H9 (cell line): ENCODE measurements around the gene SLC6A18. TPM values are rescaled to one million over a fixed set of nuclear protein-coding genes. Genes with fewer than 3 reads are reported as not detected.

ENCODE experiments used
- DNase-seq: peaks from one replicate; pipeline ENCODE4 v3.0.0-alpha.2; 2017
- H2AFZ ChIP-seq: one replicate; pipeline ENCODE4 v1.6.1; 2013; ENCODE audit warnings: mild to moderate bottlenecking, low read length, control low read depth, moderate library complexity
- H2AK5ac ChIP-seq: 2 replicates; pipeline ENCODE4 v1.6.1; 2013; ENCODE audit warnings: low read length, control low read depth, mixed read lengths; ENCODE audit not compliant: insufficient read length
- H2BK120ac ChIP-seq: one replicate; pipeline ENCODE4 v1.6.1; 2013; ENCODE audit warnings: low read depth, mild to moderate bottlenecking, low read length, control low read depth, inconsistent platforms; ENCODE audit not compliant: poor library complexity, severe bottlenecking
- H2BK12ac ChIP-seq: 2 replicates; pipeline ENCODE4 v1.6.1; 2013; ENCODE audit warnings: low read length, control low read depth, mixed read lengths, low read depth; ENCODE audit not compliant: insufficient read length
- H2BK15ac ChIP-seq: 2 replicates; pipeline ENCODE4 v1.6.1; 2013; ENCODE audit warnings: low read depth, low read length, control low read depth
- H2BK20ac ChIP-seq: one replicate; pipeline ENCODE4 v1.6.1; 2013; ENCODE audit warnings: low read depth, mild to moderate bottlenecking, low read length, control low read depth, inconsistent platforms; ENCODE audit not compliant: poor library complexity, severe bottlenecking
- H2BK5ac ChIP-seq: 2 replicates; pipeline ENCODE4 v1.6.1; 2013; ENCODE audit warnings: low read length, control low read depth, mixed read lengths; ENCODE audit not compliant: insufficient read length
- H3K14ac ChIP-seq: 2 replicates; pipeline ENCODE4 v1.6.1; 2013; ENCODE audit warnings: low read length, control low read depth; ENCODE audit not compliant: insufficient read depth
- H3K18ac ChIP-seq: 2 replicates; pipeline ENCODE4 v1.6.1; 2013; ENCODE audit warnings: low read depth, mild to moderate bottlenecking, mixed read lengths, low read length, control low read depth; ENCODE audit not compliant: insufficient read length
- H3K23ac ChIP-seq: 2 replicates; pipeline ENCODE4 v1.6.1; 2013; ENCODE audit warnings: low read length, control low read depth, mixed read lengths, low read depth; ENCODE audit not compliant: insufficient read length
- H3K23me2 ChIP-seq: 2 replicates; pipeline ENCODE4 v1.6.1; 2013; ENCODE audit warnings: low read depth, mild to moderate bottlenecking, mixed read lengths, low read length, control low read depth; ENCODE audit not compliant: insufficient read length, poor library complexity, severe bottlenecking
- H3K27ac ChIP-seq: 2 replicates; pipeline ENCODE4 v1.5.1; 2013; ENCODE audit warnings: low read length, control low read depth, mixed read lengths, low read depth; ENCODE audit not compliant: insufficient read length
- H3K27me3 ChIP-seq: 2 replicates; pipeline ENCODE4 v1.6.1; 2013; ENCODE audit warnings: low read length, control low read depth, inconsistent platforms; ENCODE audit not compliant: insufficient read depth
- H3K4ac ChIP-seq: 2 replicates; pipeline ENCODE4 v1.6.1; 2013; ENCODE audit warnings: low read depth, mild to moderate bottlenecking, control low read depth, inconsistent platforms, low read length, moderate library complexity
- H3K4me1 ChIP-seq: 2 replicates; pipeline ENCODE4 v1.6.1; 2013; ENCODE audit warnings: low read length, control low read depth, inconsistent platforms; ENCODE audit not compliant: insufficient read depth
- H3K4me2 ChIP-seq: 2 replicates; pipeline ENCODE4 v1.6.1; 2013; ENCODE audit warnings: low read length, control low read depth, mixed read lengths; ENCODE audit not compliant: insufficient read length, insufficient read depth
- H3K56ac ChIP-seq: 2 replicates; pipeline ENCODE4 v1.6.1; 2013; ENCODE audit warnings: low read depth, mild to moderate bottlenecking, mixed read lengths, low read length, control low read depth; ENCODE audit not compliant: insufficient read length
- H3K79me1 ChIP-seq: 2 replicates; pipeline ENCODE4 v1.6.1; 2013; ENCODE audit warnings: low read depth, mild to moderate bottlenecking, moderate library complexity, low read length, control low read depth, inconsistent platforms; ENCODE audit not compliant: insufficient read depth, poor library complexity, severe bottlenecking
- H3K79me2 ChIP-seq: 2 replicates; pipeline ENCODE4 v1.6.1; 2013; ENCODE audit warnings: low read length, control low read depth, inconsistent platforms; ENCODE audit not compliant: insufficient read depth
- H3K9ac ChIP-seq: 2 replicates; pipeline ENCODE4 v1.6.1; 2013; ENCODE audit warnings: low read length, control low read depth, mixed read lengths; ENCODE audit not compliant: insufficient read length; ENCODE audit errors: extremely low read depth
- H3K9me3 ChIP-seq: one replicate; pipeline ENCODE4 v1.6.1; 2013; ENCODE audit warnings: low read depth, low read length, inconsistent platforms; ENCODE audit not compliant: control insufficient read depth
- H3T11ph ChIP-seq: one replicate; pipeline ENCODE4 v1.6.1; 2013; ENCODE audit warnings: mild to moderate bottlenecking, low read length, control low read depth, inconsistent platforms
- H4K20me1 ChIP-seq: one replicate; pipeline ENCODE4 v1.6.1; 2013; ENCODE audit not compliant: control insufficient read depth, insufficient read length, insufficient read depth
- H4K5ac ChIP-seq: 2 replicates; pipeline ENCODE4 v1.6.1; 2013; ENCODE audit warnings: low read depth, mild to moderate bottlenecking, mixed read lengths, low read length, control low read depth; ENCODE audit not compliant: insufficient read length
- H4K8ac ChIP-seq: replicated peaks from 2 replicates; pipeline ENCODE4 v1.6.1; 2013; ENCODE audit warnings: low read length, control low read depth, mixed read lengths, low read depth; ENCODE audit not compliant: insufficient read length
- H4K91ac ChIP-seq: 2 replicates; pipeline ENCODE4 v1.6.1; 2013; ENCODE audit warnings: low read depth, mild to moderate bottlenecking, moderate library complexity, mixed read lengths, low read length, control low read depth; ENCODE audit not compliant: insufficient read length
- H3K27ac Mint-ChIP-seq, 3 experiments: 2 replicates in 2 of 3; 3 replicates in 1 of 3; pipeline ENCODE4 v1.8.0; 2020 to 2021; ENCODE audit warnings: mixed read lengths in 3 of 3, mild to moderate bottlenecking in 1 of 3, moderate library complexity in 1 of 3
- H3K27me3 Mint-ChIP-seq: 2 replicates; pipeline ENCODE4 v1.8.0; 2021; ENCODE audit warnings: low read depth, mild to moderate bottlenecking, moderate library complexity, mixed read lengths
- H3K36me3 Mint-ChIP-seq, 3 experiments: 2 replicates in 2 of 3; 3 replicates in 1 of 3; pipeline ENCODE4 v1.8.0; 2020 to 2021; ENCODE audit warnings: low read depth in 3 of 3, mixed read lengths in 3 of 3; ENCODE audit not compliant: insufficient read depth in 1 of 3
- H3K4me1 Mint-ChIP-seq, 2 experiments: 2 replicates each; pipeline ENCODE4 v1.8.0; 2020; ENCODE audit warnings: mixed read lengths in 2 of 2
- H3K4me3 Mint-ChIP-seq, 2 experiments: 2 replicates in 1 of 2; 3 replicates in 1 of 2; pipeline ENCODE4 v1.8.0; 2020 to 2021; ENCODE audit warnings: mild to moderate bottlenecking in 2 of 2, mixed read lengths in 2 of 2, moderate library complexity in 1 of 2
- H3K9me3 Mint-ChIP-seq, 2 experiments: 2 replicates in 1 of 2; 3 replicates in 1 of 2; pipeline ENCODE4 v1.8.0; 2020; ENCODE audit warnings: mild to moderate bottlenecking in 2 of 2, mixed read lengths in 2 of 2, moderate library complexity in 1 of 2
- CTCF ChIP-seq: fragments of 200-600 bp; sonication (generic); conservative IDR thresholded peaks from 3 replicates; pipeline ENCODE4 v1.8.0; 2021; ENCODE audit warnings: antibody characterized with exemption, mild to moderate bottlenecking
- WGBS: extraction: QIAGEN DNeasy Blood & Tissue Kit; methylation state at CpG from one replicate; pipeline ENCODE4 v1.1.7; 2013; ENCODE audit warnings: missing lambda C conversion rate, low lambda C conversion rate, mixed read lengths; ENCODE audit not compliant: insufficient read length; ENCODE audit errors: extremely low coverage; 5-methylcytosine and 5-hydroxymethylcytosine counted together
- total RNA-seq: library from RNA; stranded (reverse); gene quantifications from 2 replicates; pipeline ENCODE4 v1.2.1, GENCODE V29; 2021

The SLC6A18 gene
- total RNA-seq, 1 experiment from 2014 or later: not detected

GRCh38 chr5:1222147-1222546 is 3.0 kb upstream of the SLC6A18 start:
- Histone ChIP-seq H4K5ac (no peak overlapping the region), H2BK12ac (no peak overlapping the region), H3K4me1 (no peaks in the 10 kb centered on the region), H4K8ac (no peak overlapping the region), H2BK20ac (no peak overlapping the region), H3K79me1 (no peaks in the 10 kb centered on the region), H3K14ac (no peak overlapping the region), H3K9me3 (no peaks in the 10 kb centered on the region), H3K79me2 (no peaks in the 10 kb centered on the region), H4K91ac (no peak overlapping the region), H3K4ac (no peak overlapping the region), H3K23me2 (no peaks in the 10 kb centered on the region), H3K56ac (no peak overlapping the region), H2AK5ac (no peak overlapping the region), H2BK5ac (no peak overlapping the region), H3K27me3 (no peaks in the 10 kb centered on the region), H2BK120ac (no peak overlapping the region), H3K27ac (no peak overlapping the region), H3K18ac (no peak overlapping the region), H3K4me2 (no peak overlapping the region), H3K23ac (no peak overlapping the region), H3T11ph (no peak overlapping the region), H3K9ac (no peak overlapping the region), H4K20me1 (no peaks in the 10 kb centered on the region), H2BK15ac (no peak overlapping the region), H2AFZ (no peak overlapping the region)
- H3K4me1 Mint-ChIP-seq: peaks cover 3 to 6% of the 10 kb centered on the region in 2 experiments; a peak in 2 of 4 replicates
- no CpG with 5 or more reads among the region's 9 CpGs for WGBS
- no peaks in the 10 kb centered on the region; a peak in 1 of 7 replicates for H3K36me3 Mint-ChIP-seq
- DNase-seq: no peak
- peaks cover 0 to 8% of the 10 kb centered on the region in 2 experiments; a peak in 2 of 5 replicates for H3K9me3 Mint-ChIP-seq
- no peak for TF ChIP-seq CTCF
- H3K4me3 Mint-ChIP-seq: no peak overlapping the region
- peaks cover 5% of the 10 kb centered on the region for H3K27me3 Mint-ChIP-seq
- H3K27ac Mint-ChIP-seq: no peak overlapping the region; a peak in 1 of 7 replicates
